Mesenchymal stem cell (in vitro differentiated cells and primary cell): ENCODE data around the gene TMEM208.
A peak's percentile ranks its signal among the peaks of the same experiment; 100 is the strongest.

ENCODE experiments used
- DNase-seq: peaks from one replicate; pipeline ENCODE4 v3.0.0-alpha.2; 2013
- H2AFZ ChIP-seq: one replicate; pipeline ENCODE4 v1.6.1; 2013; ENCODE audit warnings: low read depth, mild to moderate bottlenecking, control low read depth, inconsistent platforms, low read length, moderate library complexity
- H2AK5ac ChIP-seq: 2 replicates; pipeline ENCODE4 v1.6.1; 2013; ENCODE audit warnings: low read length, moderate library complexity, mild to moderate bottlenecking, inconsistent platforms; ENCODE audit not compliant: severe bottlenecking
- H2BK120ac ChIP-seq: one replicate; pipeline ENCODE4 v1.6.1; 2013; ENCODE audit warnings: low read depth, mild to moderate bottlenecking, inconsistent platforms, low read length, moderate library complexity
- H2BK12ac ChIP-seq, 2 experiments: one replicate each; pipeline ENCODE4 v1.6.1; 2013; ENCODE audit warnings: inconsistent platforms in 2 of 2, low read length in 2 of 2, mild to moderate bottlenecking in 2 of 2, moderate library complexity in 2 of 2, control low read depth in 1 of 2
- H2BK15ac ChIP-seq: one replicate; pipeline ENCODE4 v1.6.1; 2013; ENCODE audit warnings: mild to moderate bottlenecking, low read depth, inconsistent platforms; ENCODE audit not compliant: poor library complexity, severe bottlenecking
- H2BK5ac ChIP-seq: 2 replicates; pipeline ENCODE4 v1.6.1; 2013; ENCODE audit warnings: low read depth, mild to moderate bottlenecking, low read length, control low read depth, inconsistent platforms; ENCODE audit not compliant: poor library complexity, severe bottlenecking
- H3K14ac ChIP-seq, 2 experiments: one replicate each; pipeline ENCODE4 v1.6.1; 2013; ENCODE audit warnings: inconsistent platforms in 2 of 2, low read length in 2 of 2, control low read depth in 1 of 2, mild to moderate bottlenecking in 1 of 2, moderate library complexity in 1 of 2
- H3K18ac ChIP-seq, 2 experiments: one replicate each; pipeline ENCODE4 v1.6.1; 2013; ENCODE audit warnings: inconsistent platforms in 2 of 2, low read length in 2 of 2, control low read depth in 1 of 2, low read depth in 1 of 2, mild to moderate bottlenecking in 1 of 2
- H3K23ac ChIP-seq, 2 experiments: one replicate each; pipeline ENCODE4 v1.6.1; 2013; ENCODE audit warnings: inconsistent platforms in 2 of 2, low read length in 2 of 2, mild to moderate bottlenecking in 2 of 2, moderate library complexity in 2 of 2, control low read depth in 1 of 2
- H3K27ac ChIP-seq: 2 replicates; pipeline ENCODE4 v1.5.1; 2013; ENCODE audit warnings: mild to moderate bottlenecking, moderate library complexity, low read length, control low read depth, inconsistent platforms; ENCODE audit not compliant: poor library complexity, severe bottlenecking
- H3K27me3 ChIP-seq, 2 experiments: 2 replicates each; pipeline versions ENCODE4 v1.6.1 to v1.7.0; 2013; ENCODE audit warnings: low read length in 2 of 2, mild to moderate bottlenecking in 2 of 2, moderate library complexity in 2 of 2, control low read depth in 1 of 2, inconsistent platforms in 1 of 2; ENCODE audit not compliant: control insufficient read depth in 1 of 2, insufficient read depth in 1 of 2
- H3K36me3 ChIP-seq, 2 experiments: 2 replicates each; pipeline versions ENCODE4 v1.6.1 to v1.7.0; 2013; ENCODE audit warnings: low read length in 2 of 2, control low read depth in 1 of 2, inconsistent platforms in 1 of 2, low read depth in 1 of 2, mild to moderate bottlenecking in 1 of 2; ENCODE audit not compliant: insufficient read depth in 2 of 2, control insufficient read depth in 1 of 2
- H3K4ac ChIP-seq, 2 experiments: one replicate each; pipeline ENCODE4 v1.6.1; 2013; ENCODE audit warnings: inconsistent platforms in 2 of 2, low read length in 2 of 2, mild to moderate bottlenecking in 2 of 2, moderate library complexity in 2 of 2, control low read depth in 1 of 2, low read depth in 1 of 2
- H3K4me1 ChIP-seq: 2 replicates; pipeline ENCODE4 v1.6.1; 2013; ENCODE audit warnings: low read depth, low read length, control low read depth; ENCODE audit not compliant: control insufficient read depth, insufficient read depth
- H3K4me2 ChIP-seq: 2 replicates; pipeline ENCODE4 v1.6.1; 2013; ENCODE audit warnings: low read length, mild to moderate bottlenecking, inconsistent platforms; ENCODE audit not compliant: poor library complexity, severe bottlenecking
- H3K4me3 ChIP-seq, 2 experiments: 2 replicates each; pipeline versions ENCODE4 v1.5.1 to v1.7.0; 2013; ENCODE audit warnings: low read length in 2 of 2, mild to moderate bottlenecking in 2 of 2, control low read depth in 1 of 2, low read depth in 1 of 2; ENCODE audit not compliant: insufficient read depth in 1 of 2
- H3K79me1 ChIP-seq: replicated peaks from 2 replicates; pipeline ENCODE4 v1.6.1; 2013; ENCODE audit warnings: mild to moderate bottlenecking, control low read depth, low read length, inconsistent platforms; ENCODE audit not compliant: poor library complexity, severe bottlenecking
- H3K9ac ChIP-seq: 2 replicates; pipeline ENCODE4 v1.7.0; 2013; ENCODE audit warnings: mild to moderate bottlenecking, low read length, moderate library complexity
- H3K9me3 ChIP-seq: 2 replicates; pipeline ENCODE4 v1.7.0; 2013; ENCODE audit warnings: mild to moderate bottlenecking, low read length; ENCODE audit not compliant: control insufficient read depth
- H4K8ac ChIP-seq: one replicate; pipeline ENCODE4 v1.6.1; 2013; ENCODE audit warnings: inconsistent platforms, mild to moderate bottlenecking, low read length, moderate library complexity
- H4K91ac ChIP-seq: one replicate; pipeline ENCODE4 v1.6.1; 2013; ENCODE audit warnings: mild to moderate bottlenecking, low read length, inconsistent platforms
- WGBS: methylation state at CpG from one replicate; pipeline ENCODE4 v1.1.7; 2013; ENCODE audit warnings: mixed read lengths; 5-methylcytosine and 5-hydroxymethylcytosine counted together

Gene TMEM208

DNA sequence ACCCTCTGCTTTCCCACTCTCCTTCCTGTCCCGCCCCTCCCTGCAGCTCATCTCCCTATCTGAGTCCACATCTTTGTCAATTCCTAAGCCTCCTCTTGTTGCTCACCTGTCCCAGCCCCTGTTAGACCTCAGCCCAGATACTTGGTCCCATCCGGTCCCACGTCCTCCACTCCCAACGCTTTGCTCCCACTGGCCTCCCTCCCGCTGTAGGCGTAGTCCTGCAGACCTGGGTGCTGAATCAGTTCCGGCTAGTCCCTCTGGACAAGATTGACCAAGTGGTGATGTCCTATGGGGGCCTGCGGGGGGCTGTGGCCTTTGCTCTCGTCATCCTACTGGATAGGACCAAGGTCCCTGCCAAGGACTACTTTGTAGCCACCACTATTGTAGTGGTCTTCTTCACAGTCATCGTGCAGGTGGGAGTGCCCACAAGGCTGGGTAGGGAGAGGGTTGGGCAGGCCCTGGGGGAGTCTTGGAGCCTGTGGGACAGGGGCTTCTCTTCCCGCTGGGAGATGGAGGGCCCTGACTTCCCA is 29.8 kb downstream of the TMEM208 start:
- Histone ChIP-seq H3K27me3 (no peaks in the 10 kb centered on the region), H2BK120ac (no peak overlapping the region), H3K23ac (no peak overlapping the region), H3K36me3 (peaks cover 27 to 64% of the 10 kb centered on the region in 2 experiments), H3K27ac (no peak overlapping the region), H3K4me2 (no peak overlapping the region), H2BK12ac (no peak overlapping the region), H3K9me3 (no peaks in the 10 kb centered on the region), H2AK5ac (no peak overlapping the region), H3K9ac (no peak overlapping the region), H2BK15ac (no peak overlapping the region), H3K14ac (no peak overlapping the region), H2AFZ (no peak overlapping the region), H4K91ac (no peak overlapping the region), H4K8ac (no peak overlapping the region), H3K18ac (no peak overlapping the region), H3K4me1 (peaks cover 2% of the 10 kb centered on the region), H3K79me1 (no peaks in the 10 kb centered on the region), H2BK5ac (no peak overlapping the region), H3K4ac (no peak overlapping the region), H3K4me3 (no peak overlapping the region)
- no peak for DNase-seq
- 95% methylated on average over 11 of the region's 11 CpGs for WGBS

DNA sequence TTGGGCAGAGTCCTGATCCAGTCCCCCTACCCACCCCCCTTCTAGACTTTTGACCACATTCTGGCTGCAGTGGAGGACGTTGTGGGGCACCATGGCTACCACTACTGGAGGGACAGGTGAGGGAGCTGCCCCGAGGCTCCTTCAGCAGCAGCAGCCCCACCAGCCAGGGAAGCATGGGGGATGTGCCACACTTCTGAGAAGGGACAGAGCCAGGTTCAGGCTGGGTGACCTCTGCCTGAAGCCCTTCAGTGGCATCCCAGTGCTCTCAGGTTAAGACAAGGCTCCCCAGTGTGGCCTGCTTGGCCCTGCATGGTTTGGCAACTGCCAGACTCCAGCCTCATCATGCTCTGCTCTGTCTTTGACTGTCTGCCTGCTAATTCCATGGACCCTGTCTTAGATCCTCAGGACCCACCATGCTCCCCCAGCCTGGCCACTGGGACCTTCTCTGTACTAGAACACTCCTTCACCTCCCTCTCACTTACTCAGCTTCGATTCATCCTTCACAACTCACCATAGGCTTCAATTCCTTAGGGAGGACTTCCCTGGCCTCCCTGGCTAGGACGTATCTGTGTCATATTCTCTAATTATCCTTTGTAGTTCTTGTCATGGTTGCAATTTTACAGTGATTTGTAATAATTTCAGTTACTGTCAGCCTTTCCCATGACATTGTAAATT is 30.7 kb downstream of the TMEM208 start:
- no peak overlapping the region for H2BK5ac ChIP-seq
- H3K4me3 ChIP-seq, result no peak overlapping the region
- peaks cover 1% of the 10 kb centered on the region for H3K4me1 ChIP-seq
- H3K36me3 ChIP-seq, result peaks cover 25 to 70% of the 10 kb centered on the region in 2 experiments
- no peak overlapping the region for H3K4me2 ChIP-seq
- H3K9ac ChIP-seq, result peak overlapping the region; percentile 27
- no peak overlapping the region for H3K27ac ChIP-seq
- no peak overlapping the region for H2AFZ ChIP-seq
- 84% methylated on average over 4 of the region's 4 CpGs for WGBS
- H4K91ac ChIP-seq, result no peak overlapping the region
- no peaks in the 10 kb centered on the region for H3K27me3 ChIP-seq
- no peak overlapping the region for H2AK5ac ChIP-seq
- H3K18ac ChIP-seq, result no peak overlapping the region
- H3K79me1 ChIP-seq, result no peaks in the 10 kb centered on the region
- no peak overlapping the region for H3K4ac ChIP-seq
- no peak overlapping the region for H2BK12ac ChIP-seq
- peak overlapping the region in 1 of 2 experiments; percentile 7 for H3K14ac ChIP-seq
- DNase-seq, result no peak
- H2BK15ac ChIP-seq, result peak overlapping the region; percentile 1
- no peak overlapping the region for H3K23ac ChIP-seq
- no peak overlapping the region for H4K8ac ChIP-seq
- no peak overlapping the region for H2BK120ac ChIP-seq
- H3K9me3 ChIP-seq, result no peaks in the 10 kb centered on the region

DNA sequence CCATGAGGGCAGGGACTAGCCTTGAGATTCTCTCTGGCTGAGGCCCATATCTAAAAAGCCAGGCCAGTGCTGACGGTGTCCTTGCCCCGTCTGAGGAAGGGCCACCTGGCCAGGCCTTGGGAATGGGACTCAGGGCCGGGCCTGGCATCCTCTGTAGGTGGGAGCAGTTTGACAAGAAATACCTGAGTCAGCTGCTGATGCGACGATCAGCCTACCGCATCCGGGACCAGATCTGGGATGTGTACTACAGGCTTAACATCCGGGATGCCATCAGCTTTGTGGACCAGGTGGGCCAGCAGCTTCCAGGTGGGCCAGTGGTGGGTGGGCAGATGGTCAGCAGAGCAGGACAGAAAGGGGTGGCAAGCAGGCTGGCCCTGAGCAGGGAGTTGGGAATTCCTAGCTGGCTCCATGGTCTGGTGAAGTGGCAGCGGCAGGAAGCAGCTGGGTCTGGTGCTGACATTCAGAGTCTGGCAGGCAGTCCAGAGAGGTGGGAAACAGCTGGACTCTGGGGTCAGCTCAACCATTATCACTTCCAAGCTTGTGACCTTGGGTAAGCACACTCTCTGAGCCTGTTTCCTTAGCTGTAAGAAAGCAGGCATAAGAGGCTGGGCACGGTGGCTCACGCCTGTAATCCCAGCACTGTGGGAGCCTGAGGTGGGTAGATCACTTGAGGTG is 31.4 kb downstream of the TMEM208 start:
- H2AFZ ChIP-seq, result no peak overlapping the region
- no peaks in the 10 kb centered on the region for H3K9me3 ChIP-seq
- no peak overlapping the region for H2BK5ac ChIP-seq
- H3K18ac ChIP-seq, result no peak overlapping the region
- DNase-seq, result no peak
- no peak overlapping the region for H3K14ac ChIP-seq
- H4K8ac ChIP-seq, result no peak overlapping the region
- no peak overlapping the region for H3K4ac ChIP-seq
- no peak overlapping the region for H4K91ac ChIP-seq
- H3K4me1 ChIP-seq, result no peaks in the 10 kb centered on the region
- H3K4me3 ChIP-seq, result no peak overlapping the region
- peaks cover 0 to 4% of the 10 kb centered on the region in 2 experiments for H3K27me3 ChIP-seq
- H3K4me2 ChIP-seq, result no peak overlapping the region
- no peak overlapping the region for H2AK5ac ChIP-seq
- no peak overlapping the region for H2BK15ac ChIP-seq
- H3K23ac ChIP-seq, result no peak overlapping the region
- peak overlapping the region; percentile 27 for H3K9ac ChIP-seq
- H3K36me3 ChIP-seq, result peaks cover 21 to 67% of the 10 kb centered on the region in 2 experiments
- no peaks in the 10 kb centered on the region for H3K79me1 ChIP-seq
- no peak overlapping the region for H2BK12ac ChIP-seq
- H3K27ac ChIP-seq, result no peak overlapping the region
- no peak overlapping the region for H2BK120ac ChIP-seq
- 97% methylated on average over 11 of the region's 11 CpGs for WGBS

DNA sequence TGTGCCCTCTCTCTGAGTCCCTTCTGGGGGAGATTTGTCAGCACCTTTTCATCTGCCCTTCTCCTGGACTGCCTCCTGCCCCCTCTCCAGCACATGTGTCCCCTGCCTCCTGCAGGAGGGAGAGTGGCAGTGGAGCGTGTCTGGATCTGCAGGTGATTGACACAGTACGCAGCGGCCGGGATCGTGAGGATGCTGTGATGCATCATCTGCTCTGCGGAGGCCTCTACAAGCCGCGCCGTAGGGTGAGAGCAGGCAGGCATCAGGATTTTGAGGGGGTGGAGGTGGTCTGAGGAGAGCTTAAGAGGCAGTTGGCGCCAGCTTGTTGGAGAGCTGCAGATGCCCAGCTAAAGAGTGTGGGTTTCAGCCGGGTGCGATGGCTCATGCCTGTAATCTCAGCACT is 32.8 kb downstream of the TMEM208 start:
- no peak overlapping the region for H3K9ac ChIP-seq
- H3K4ac ChIP-seq, result no peak overlapping the region
- H3K4me1 ChIP-seq, result no peaks in the 10 kb centered on the region
- no peak for DNase-seq
- H3K27me3 ChIP-seq, result peaks cover 0 to 4% of the 10 kb centered on the region in 2 experiments
- no peaks in the 10 kb centered on the region for H3K79me1 ChIP-seq
- no peak overlapping the region for H3K18ac ChIP-seq
- no peak overlapping the region for H2AK5ac ChIP-seq
- no peak overlapping the region for H3K27ac ChIP-seq
- no peak overlapping the region for H4K8ac ChIP-seq
- H3K36me3 ChIP-seq, result peaks cover 21 to 56% of the 10 kb centered on the region in 2 experiments
- 98% methylated on average over 11 of the region's 12 CpGs for WGBS
- H3K4me2 ChIP-seq, result no peak overlapping the region
- no peak overlapping the region for H2BK120ac ChIP-seq
- peak overlapping the region in 1 of 2 experiments; percentile 1 for H3K14ac ChIP-seq
- H3K23ac ChIP-seq, result no peak overlapping the region
- H2BK15ac ChIP-seq, result no peak overlapping the region
- H3K9me3 ChIP-seq, result no peaks in the 10 kb centered on the region
- no peak overlapping the region for H3K4me3 ChIP-seq
- peak overlapping the region; percentile 43 for H4K91ac ChIP-seq
- no peak overlapping the region for H2BK12ac ChIP-seq
- H2AFZ ChIP-seq, result no peak overlapping the region
- no peak overlapping the region for H2BK5ac ChIP-seq
